ENCODE data around the gene ANKRD39. TPM values are rescaled to one million over a fixed set of nuclear protein-coding genes. Genes with fewer than 3 reads are reported as not detected.
A peak's percentile ranks its signal among the peaks of the same experiment; 100 is the strongest.

Gene ANKRD39
- total RNA-seq, 1 experiment from 2014 or later = 24.4 TPM

GRCh38 chr2:96870626-96871255 lies 12.9 kb upstream of the ANKRD39 start:
- intact Hi-C loops (cut with micrococcal nuclease; ENCODE audit: unreplicated experiment) (no loop called here), in situ Hi-C loops (cut with HindIII; ENCODE audit: low pct_unique_long_range_greater_than_20kb, low sequenced_read_pairs) (no loop called here)
- peak overlapping the region; percentile 1; the same call in 1 of the 2 replicates for H3K27ac ChIP-seq (ENCODE audit: low read length)
- 0 out of 2 replicates have a peak, but pooled peaks have one; percentile 18 for ATAC-seq
- H3K36me3 ChIP-seq (ENCODE audit: control insufficient read depth, insufficient read depth, low read length) = peaks cover 3% of the 10 kb centered on the region; the same call in 1 of the 2 replicates
- BruUV-seq (replicated peaks) = no TSS peak
- peak overlapping the region; percentile 66 to 70 for H3K4me3 ChIP-seq (ENCODE audit: low read depth in 2 of 2, low read length in 2 of 2)
- CTCF ChIA-PET = interaction anchor here (0.6 kb wide), 1 partner anchor 66 kb away, joined by 4 read pairs; no protein-coding TSS in a partner anchor
- TF ChIP-seq REST (IDR thresholded peaks at IDR 0.05; ENCODE audit: insufficient read depth in 1 of 2, low read depth in 2 of 2, low read length in 1 of 2) (no peak), SIN3A (IDR thresholded peaks at IDR 0.05; ENCODE audit: borderline replicate concordance, insufficient read depth, low read depth, low read length) (no peak), CTCF (IDR thresholded peaks at IDR 0.05) (no peak)
- peaks cover 22% of the 10 kb centered on the region for H3K4me1 ChIP-seq (ENCODE audit: control insufficient read depth, insufficient read depth, low read length)
- H3K9me3 ChIP-seq (ENCODE audit: control insufficient read depth, insufficient read depth, low read depth, low read length) = no peaks in the 10 kb centered on the region
- no peak for DNase-seq (ENCODE audit: low read depth, low spot score)
- no peaks in the 10 kb centered on the region for H3K27me3 ChIP-seq (ENCODE audit: control insufficient read depth, insufficient read depth, low read length)
- POLR2A ChIA-PET = interaction anchor here (0.6 kb wide), 1 partner anchor 238 kb away, joined by 3 read pairs; no protein-coding TSS in a partner anchor

- in situ Hi-C loops (cut with HindIII; ENCODE audit: low pct_unique_long_range_greater_than_20kb, low sequenced_read_pairs) (no loop called here), intact Hi-C loops (cut with micrococcal nuclease; ENCODE audit: unreplicated experiment) (no loop called here)
- peak; percentile 65 for ATAC-seq
- peak within 1 kb of the TSS; percentile 66 to 70 for H3K4me3 ChIP-seq (ENCODE audit: low read depth in 2 of 2, low read length in 2 of 2)
- no peaks in the 10 kb centered on the region for H3K27me3 ChIP-seq (ENCODE audit: control insufficient read depth, insufficient read depth, low read length)
- POLR2A ChIA-PET = interaction anchor here (0.6 kb wide), 1 partner anchor 237 kb away, joined by 3 read pairs; no protein-coding TSS in a partner anchor
- TF ChIP-seq POLR2AphosphoS5 (IDR thresholded peaks at IDR 0.05; ENCODE audit: low read depth, low read length) (peak; percentile 48; the same call in 1 of the 2 replicates), SIN3A (IDR thresholded peaks at IDR 0.05; ENCODE audit: borderline replicate concordance, insufficient read depth, low read depth, low read length) (no peak)
- peaks cover 6% of the 10 kb centered on the region; the same call in 1 of the 2 replicates for H3K36me3 ChIP-seq (ENCODE audit: control insufficient read depth, insufficient read depth, low read length)
- no peak for DNase-seq (ENCODE audit: low read depth, low spot score)
- peaks cover 22% of the 10 kb centered on the region for H3K4me1 ChIP-seq (ENCODE audit: control insufficient read depth, insufficient read depth, low read length)
- BruUV-seq (replicated peaks) = no TSS peak
- CTCF ChIA-PET = interaction anchor here (0.7 kb wide), 1 partner anchor 8 kb away, joined by 3 read pairs; no protein-coding TSS in a partner anchor
- H3K27ac ChIP-seq (ENCODE audit: low read length) = peak within 1 kb of the TSS; percentile 92
- H3K9me3 ChIP-seq (ENCODE audit: control insufficient read depth, insufficient read depth, low read depth, low read length) = no peaks in the 10 kb centered on the region
Measured at GRCh38 chr2:96869822-96870625, 12.2 kb upstream of the ANKRD39 start, which contains the start of gene SEMA4C. Gene SEMA4C (minus strand): TSS chr2:96870080. CDS start chr2:96867886, 2,194 bp downstream.
